HK-2 (cell line): ENCODE measurements around the gene CPNE2.
"Not testable (repeated sequence)": the region's sequence is repeated elsewhere in the genome, so short reads cannot be mapped to it uniquely, and the experiment has no call there.

Source experiments
- DNase-seq: peaks from one replicate; pipeline ENCODE4 v3.0.0-alpha.2; 2018; ENCODE audit not compliant: unreplicated experiment

Gene CPNE2

DNA sequence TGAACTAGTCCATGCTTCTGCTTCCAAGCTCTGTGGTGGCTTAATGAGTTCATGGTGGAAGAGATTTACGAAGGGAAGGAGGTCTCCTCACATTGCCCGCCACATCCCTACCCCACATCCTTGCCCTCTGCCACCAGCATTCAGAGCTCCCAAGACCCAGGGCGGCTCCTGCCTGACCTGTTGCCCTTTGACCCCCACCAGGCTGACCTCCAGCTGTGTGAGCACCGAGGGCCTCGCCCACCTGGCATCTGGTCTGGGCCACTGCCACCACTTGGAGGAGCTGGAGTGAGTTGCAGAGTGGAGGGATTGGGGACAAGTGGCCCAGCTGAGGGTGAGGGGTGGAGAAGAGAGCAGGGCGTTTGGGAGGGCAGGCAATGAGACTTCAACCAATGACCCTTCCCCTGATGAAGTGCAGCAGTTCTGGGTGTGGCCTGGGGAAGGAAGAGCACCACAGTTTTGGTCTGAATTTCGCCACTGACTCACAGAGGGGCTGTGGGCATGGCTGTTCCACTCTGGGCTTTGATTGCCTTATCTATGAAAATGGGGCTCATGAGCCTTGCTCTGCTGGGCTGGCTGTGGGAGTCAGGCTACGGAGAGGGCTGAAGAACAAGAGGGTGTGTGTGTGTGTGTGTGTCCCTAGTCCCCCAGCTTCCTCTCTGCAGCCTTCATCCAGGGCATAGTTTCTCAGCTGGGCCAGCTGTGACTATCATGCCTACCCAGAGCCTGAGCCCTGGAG, 22.6 kb upstream of the CPNE2 start:
- DNase-seq, result no peak

DNA sequence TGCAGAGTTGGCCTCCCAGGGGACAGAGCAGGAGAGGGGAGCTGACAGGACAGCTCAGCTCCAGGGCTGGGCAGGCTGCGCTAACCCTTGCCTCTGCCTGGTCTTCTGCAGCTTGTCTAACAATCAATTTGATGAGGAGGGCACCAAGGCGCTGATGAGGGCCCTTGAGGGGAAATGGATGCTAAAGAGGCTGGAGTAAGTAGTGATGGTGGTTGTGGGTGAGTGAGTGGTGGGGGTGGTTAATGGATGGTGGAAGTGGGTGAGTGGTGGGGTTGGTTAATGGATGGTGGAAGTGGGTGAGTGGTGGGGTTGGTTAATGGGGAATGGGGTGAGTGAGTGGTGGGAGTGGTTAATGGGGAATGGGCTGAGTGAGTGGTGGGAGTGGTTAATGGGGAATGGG, 22.0 kb upstream of the CPNE2 start:
- DNase-seq, result no peak

DNA sequence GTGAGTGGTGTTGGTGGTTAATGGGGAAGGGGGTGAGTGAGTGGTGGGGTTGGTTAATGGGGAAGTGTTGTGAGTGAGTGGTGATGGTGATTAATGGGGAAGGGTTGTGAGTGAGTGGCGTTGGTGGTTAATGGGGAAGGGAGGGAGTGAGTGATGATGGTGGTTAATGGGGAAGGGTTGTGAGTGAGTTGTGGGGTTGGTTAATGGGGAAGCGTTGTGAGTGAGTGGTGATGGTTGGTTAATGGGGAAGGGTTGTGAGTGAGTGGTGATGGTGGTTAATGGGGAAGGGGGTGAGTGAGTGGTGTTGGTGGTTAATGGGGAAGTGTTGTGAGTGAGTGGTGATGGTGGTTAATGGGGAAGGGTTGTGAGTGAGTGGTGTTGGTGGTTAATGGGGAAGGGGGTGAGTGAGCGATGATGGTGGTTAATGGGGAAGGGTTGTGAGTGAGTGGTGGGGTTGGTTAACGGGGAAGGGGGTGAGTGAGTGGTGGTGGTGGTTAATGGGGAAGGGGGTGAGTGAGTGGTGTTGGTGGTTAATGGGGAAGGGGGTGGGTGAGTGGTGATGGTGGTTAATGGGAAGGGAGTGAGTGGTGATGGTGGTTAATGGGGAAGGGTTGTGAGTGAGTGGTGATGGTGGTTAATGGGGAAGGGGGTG, 21.2 kb upstream of the CPNE2 start:
- DNase-seq, result not testable (repeated sequence)

DNA sequence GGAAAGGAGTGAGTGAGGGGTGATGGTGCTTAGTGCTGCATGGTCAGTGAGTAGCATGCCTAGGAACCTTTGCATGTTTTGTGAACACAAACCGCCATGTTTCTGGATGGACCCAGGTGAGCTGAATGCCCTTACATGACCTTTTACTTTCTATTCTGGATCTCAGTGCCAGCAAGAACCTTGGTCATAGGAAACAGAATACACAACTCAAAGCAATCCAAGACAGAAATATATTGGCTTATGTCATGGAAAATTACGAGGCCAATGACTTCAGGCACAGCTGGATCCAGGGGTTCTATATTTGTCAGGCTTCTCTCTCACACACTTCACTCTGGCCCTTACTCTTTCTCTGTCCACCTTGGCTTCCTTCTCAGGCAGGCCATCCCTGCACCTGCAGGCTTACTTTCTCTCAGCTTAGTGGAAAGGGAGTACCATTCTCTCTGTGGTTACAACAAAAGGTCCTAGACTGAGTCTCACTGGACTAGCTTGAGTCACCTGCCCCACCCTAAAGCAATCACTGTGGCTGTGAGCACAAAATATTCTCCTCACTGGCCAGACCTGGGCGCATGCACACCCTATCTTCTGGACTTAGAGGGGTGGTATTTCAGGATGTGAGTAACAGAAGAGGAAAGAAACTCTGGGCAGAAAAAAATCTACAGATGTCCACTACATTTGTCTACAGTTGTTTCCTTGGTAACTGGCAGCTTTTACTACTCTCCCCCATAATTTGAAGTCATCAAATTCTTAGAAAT, 20.4 kb upstream of the CPNE2 start:
- no peak for DNase-seq

DNA sequence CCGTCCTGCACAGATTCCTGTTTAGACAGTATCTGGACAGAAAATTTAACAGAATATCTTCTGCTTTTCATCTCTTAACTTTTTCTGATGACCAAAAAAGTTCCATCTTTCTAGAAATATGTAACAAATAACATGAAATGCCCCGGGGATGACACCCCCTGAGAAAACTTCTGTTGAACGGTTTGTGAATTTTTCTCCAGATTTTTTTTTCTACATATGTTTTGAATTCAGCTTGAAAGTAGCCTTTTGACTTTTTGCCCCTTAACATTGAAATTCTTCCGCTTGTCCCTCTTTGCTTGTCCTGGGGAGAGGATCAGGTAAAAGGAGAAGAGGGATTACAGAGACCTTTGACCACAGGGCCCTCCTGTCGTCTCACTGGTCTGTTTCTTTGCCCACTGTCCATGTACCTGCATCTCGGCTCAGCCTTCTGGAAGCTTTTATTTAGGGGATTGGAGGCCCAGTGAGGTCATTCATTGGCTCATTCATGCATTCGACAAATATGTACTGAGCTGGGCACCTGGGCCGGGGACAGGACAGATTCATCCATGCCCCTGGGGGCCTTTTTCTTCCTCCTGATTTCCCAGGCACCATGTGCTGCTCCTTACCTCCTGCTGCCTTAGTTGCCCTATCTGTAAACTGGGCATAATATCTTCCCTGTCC, 19.6 kb upstream of the CPNE2 start:
- DNase-seq, result no peak

- DNase-seq, result no peak
These were observed 14.7 kb upstream of the CPNE2 start for GRCh38 chr16:57077714-57078113.

DNA sequence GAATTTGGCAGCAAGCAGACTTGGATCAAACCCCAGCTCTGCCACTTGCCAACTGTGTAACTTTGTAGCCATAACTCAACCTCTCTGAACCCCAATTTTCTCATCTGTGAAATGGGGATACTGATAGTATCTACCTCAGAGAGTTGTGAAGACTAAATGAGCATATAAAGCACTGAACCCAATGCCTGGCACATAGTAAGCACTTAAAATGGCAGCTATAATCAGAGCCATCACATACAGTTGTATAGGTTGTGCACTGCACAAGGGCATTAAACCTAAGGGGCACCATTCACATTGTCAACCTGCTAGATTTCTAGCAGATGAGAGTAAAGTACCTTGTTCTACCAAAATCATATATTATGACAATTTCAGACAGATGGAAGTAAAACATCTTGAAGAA, 10.6 kb upstream of the CPNE2 start:
- no peak for DNase-seq

DNA sequence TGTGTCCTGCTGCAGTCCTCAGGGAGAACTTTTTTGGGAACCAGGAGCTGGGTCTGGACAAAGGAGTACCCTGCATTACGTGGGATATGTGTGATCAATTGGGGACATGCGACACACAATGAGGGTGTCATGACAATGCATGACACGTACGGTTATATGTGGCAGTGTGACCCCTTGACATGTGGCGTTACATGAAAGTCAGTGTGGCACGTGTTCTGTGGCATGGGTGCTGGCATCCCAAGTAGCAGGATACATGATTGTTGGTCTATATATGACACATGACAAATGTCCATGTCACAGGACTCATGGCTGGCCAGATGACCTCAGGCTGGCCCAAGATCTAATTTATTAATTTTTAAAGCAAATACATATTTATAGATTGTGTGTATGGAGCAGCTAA, 9.7 kb upstream of the CPNE2 start:
- DNase-seq, result no peak

GRCh38 chr16:57083485-57084126, 8.8 kb upstream of the CPNE2 start:
- no peak for DNase-seq

DNA sequence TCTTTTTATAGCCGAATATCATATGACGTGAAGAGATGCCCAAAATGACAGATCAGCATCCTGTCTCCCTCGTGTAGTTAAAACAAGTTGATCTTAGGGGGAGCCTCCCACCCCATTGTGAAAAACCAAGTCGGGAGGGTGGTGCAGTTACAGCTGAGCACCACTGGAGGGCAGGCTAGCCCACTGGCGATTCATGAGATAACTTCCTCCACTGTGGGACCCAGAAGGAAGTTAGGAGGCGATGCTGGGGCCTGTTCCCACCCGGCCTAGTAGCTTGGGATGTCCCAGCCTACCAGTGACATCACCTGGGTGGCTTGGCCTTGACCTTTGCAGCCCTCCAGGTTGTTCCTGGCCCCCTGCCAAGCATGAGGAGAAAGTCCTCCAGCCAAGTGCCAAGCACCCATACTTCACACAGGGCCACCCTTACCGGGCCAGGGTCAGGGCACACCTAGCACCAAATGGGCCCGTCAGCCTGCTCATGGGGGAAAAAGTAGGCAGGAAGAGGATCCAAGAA, 8.1 kb upstream of the CPNE2 start:
- DNase-seq, result peak; percentile 74

DNA sequence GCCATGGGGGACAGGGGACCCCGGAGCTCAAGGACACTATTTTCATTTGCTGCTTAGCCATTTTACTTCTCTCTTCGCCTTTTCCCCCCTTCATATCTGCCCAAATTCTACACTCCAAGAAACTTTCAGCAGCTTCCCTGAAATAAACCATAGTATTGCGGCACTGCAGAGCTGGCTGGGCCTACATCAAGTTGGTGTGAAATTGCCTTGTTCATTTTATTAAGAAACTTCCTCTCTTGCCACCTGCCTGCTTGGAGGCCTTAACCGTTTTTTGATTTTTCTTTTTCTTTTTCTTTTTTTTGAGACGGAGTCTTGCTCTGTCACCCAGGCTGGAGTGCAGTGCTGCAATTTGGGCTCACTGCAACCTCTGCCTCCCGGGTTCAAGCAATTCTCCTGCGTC, 7.4 kb upstream of the CPNE2 start:
- DNase-seq, result no peak

GRCh38 chr16:57087003-57087402, 5.4 kb upstream of the CPNE2 start:
- no peak for DNase-seq

- no peak for DNase-seq
These were observed 3.0 kb upstream of the CPNE2 start for GRCh38 chr16:57089406-57089805.

DNA sequence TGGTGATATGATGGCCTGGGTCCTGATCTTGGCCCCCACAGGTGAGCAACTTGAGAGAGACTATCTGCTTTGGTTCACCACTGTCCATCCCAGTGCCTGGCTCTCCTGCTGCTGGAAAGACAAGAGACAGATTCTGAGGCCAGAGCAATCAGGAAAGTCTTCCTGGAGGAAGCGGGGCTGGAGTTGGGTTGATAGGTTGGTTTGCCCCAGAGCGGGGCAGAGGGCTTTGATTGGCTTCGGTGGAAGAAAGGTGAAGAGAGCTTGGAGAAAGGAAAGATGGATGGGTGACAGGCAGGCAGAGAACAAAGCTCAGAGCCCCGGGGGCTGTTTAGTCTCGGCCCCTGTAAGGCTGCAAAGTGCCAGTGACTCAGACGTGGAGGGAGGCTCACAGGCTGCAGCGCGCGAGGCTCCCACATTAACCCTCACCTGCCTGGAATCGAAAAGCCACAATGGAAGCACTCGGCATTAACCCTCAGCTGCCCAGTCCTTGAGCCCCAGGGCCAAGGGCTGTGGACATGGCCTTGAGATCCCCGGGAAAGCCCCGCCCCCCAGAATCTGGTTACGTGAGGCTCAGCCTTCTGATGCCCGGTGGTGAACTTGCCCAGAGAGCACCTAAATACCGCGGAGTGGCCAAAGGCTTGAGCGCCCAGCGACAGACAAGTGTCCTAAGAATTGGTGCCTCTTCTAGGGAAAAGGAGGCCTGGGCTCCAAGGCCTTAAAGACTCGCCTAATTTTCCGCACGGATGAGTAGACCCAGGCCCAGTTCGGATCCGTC, 996 bp upstream of the CPNE2 start:
- DNase-seq, result peak; percentile 69

DNA sequence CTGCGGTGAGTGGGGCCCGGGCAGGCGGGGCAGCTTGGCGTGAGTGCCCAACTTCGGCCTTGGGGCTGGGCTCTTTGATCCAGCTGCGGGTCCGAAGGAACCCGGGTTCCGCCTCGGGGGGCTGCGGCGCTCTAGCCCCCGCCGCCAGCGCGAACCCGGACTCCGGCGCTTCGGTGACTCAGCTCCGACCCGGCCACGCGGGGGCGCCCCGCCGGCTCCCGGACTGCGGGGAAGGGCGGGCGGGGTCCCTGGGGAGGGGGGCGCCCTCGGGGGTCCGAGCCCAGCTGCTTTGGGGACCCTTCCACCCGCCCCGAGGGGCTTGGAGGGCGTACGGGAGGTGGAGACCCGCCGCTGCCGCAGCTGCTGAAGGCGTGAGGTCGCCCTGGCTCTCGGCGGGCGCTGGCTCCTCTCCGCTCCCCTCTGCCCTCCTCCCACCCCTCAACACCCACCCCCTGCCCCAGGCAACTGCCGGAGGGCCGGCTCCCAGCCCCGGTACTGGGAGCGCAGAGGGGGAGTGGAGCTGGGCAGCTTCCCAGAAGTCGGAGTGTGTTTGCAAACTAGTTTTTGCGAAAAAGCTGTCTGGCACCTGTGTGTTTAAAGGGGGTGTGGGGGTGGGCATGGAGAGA, 516 bp downstream of the CPNE2 start:
- peak; percentile 68 for DNase-seq

DNA sequence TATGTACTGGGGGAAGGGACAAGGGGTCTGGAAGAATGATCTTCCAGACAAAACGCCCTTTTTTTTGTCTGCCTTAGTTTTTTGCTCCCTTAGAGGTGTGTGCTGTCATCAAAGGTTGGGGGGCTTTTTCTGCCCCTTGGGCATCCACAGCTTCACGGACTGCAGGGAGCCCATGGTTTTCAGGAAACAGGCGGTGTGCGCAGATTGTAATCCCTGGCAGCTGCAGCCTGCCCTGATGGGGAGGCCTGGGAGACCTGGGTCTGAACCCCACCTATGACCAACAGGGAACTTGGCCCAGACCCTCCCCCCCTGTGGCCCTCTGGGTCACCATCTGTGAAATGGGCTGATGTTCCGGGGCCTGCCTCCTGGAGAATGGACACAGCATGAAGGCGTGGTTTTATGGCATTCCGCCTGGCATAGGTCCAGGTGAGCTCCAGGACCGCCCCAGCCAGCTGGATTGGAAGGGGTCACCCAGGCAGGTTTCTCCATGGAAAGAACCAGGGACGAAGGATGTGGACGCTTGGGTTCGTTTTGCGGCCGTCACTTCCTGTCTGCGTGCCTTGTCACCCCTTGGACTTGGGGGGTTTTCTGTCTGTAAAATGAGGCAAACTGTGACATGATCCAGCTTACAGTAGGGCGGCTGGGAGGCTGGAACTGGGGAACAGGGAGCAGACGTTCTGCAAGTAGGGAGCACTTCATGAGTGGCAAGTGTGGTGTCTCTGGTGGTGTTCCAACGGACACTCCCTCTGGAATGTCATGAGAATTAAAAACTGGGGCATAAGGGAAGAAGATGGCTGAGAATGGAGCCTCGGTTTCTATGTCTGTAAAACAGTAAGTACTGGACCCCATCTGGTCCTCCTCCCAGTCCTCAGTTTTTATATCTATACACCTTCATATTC, 1.5 kb downstream of the CPNE2 start:
- no peak for DNase-seq

DNA sequence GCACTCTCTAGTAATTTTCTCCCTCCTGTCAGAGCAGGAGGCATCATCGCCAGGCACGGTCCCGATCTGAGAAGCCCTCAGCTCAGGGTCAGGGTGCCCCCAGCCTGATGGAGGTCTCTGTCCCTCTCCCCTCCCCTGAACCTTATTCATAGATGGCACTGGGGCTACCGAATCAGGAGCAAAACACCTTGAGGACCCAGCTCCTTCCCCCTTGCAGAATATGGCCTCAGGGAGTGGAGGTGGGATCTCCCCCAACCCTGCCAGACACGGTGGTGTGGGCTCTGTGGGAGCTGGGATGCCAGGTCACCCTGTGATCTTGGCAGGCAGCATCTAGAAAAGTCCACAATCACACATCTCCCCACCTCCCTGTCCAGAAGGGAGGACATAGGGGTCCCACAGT, 2.5 kb downstream of the CPNE2 start:
- no peak for DNase-seq

DNA sequence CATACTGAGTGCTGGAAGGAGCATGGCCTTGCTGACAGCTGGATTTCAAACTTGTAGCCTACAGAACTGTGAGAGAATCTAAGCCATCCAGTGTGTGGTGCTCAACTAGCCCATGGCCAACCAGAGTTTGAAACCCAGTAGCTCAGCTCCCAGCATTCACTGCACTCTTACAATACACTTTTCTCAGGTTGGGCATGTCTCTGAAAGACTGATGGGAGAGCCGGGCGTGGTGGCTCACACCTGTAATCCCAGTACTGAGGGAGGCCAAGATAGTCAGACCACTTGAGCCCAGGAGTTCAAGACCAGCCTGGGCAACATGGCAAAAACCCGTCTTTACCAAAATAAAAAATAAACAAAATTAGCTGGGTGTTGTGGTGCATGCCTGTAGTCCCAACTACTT, 3.8 kb downstream of the CPNE2 start:
- DNase-seq, result no peak

DNA sequence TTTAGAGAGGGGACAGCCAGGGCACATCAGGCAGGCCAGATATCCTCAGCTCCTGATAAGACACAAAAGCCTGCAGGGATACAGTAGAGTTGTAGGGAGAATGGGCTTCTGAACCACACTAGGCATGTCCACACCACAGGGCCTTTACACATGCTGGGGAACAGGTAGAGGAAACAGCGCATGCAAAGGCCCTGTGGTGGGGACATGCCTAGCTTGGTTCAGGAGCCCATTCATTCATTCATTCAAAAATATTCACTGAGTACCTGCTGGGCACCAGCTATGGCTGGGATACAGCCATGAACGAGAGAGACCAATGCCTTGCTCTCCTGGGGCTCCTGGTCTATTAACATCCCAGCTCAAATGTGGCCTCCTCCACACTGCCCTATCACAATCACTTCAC, 4.4 kb downstream of the CPNE2 start:
- DNase-seq, result no peak
